G401.6 (cell line): ENCODE results near the gene RNASE13.

ENCODE experiments used
- FAIRE-seq: peaks from 2 replicates; lab custom pipeline; 2012; peaks lifted over from hg19 to GRCh38; lab: Jason Lieb, UNC

Gene RNASE13

GRCh38 chr14:21034707-21035106, at the start of gene RNASE13:
TSS of gene RNASE13 (minus strand) at chr14:21034807. CDS start at chr14:21034288, 519 bp downstream.
- no peak for FAIRE-seq

- no peak for FAIRE-seq
Observed at GRCh38 chr14:21084396-21084795, 49.8 kb upstream of the RNASE13 start.

DNA sequence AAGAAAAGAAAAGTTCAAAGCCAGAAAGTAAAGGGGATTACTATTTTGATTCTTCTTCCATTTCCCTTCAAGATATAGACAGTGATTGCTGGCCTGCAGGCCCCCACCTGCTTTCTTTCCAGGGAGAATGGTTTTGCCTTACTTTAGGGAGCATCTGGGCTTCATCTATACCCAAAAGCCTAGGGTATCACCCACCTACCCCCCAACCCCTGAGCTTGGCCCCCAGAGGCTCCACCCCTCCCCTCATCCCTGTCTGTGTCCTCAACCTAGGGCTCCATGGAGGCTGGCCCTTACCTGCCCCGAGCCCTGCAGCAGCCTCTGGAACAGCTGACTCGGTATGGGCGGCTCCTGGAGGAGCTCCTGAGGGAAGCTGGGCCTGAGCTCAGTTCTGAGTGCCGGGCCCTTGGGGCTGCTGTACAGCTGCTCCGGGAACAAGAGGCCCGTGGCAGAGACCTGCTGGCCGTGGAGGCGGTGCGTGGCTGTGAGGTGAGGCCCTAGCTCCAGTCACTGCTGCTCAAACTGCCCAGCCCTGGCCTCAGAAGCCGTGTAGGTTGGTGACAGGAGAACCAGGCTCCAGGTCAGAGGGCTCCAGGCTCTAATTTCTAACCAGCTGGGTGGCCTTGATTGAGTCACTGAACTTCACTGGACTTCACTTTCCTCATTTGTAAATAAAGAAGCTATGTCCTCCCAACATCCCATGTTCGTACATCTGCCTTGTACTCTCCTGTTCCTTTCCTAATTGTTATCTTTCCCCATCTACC, 49.1 kb upstream of the RNASE13 start:
- no peak for FAIRE-seq

GRCh38 chr14:21081521-21082142, 47.0 kb upstream of the RNASE13 start:
- no peak for FAIRE-seq

GRCh38 chr14:21078726-21079125, 44.1 kb upstream of the RNASE13 start:
- no peak for FAIRE-seq

GRCh38 chr14:21078287-21078686, 43.7 kb upstream of the RNASE13 start:
- FAIRE-seq: no peak

- FAIRE-seq: no peak
Observed at GRCh38 chr14:21077672-21078071, 43.1 kb upstream of the RNASE13 start.

- FAIRE-seq: no peak
Observed at GRCh38 chr14:21075719-21076437, 41.3 kb upstream of the RNASE13 start.

GRCh38 chr14:21074398-21075272, 40.0 kb upstream of the RNASE13 start:
- no peak for FAIRE-seq

- FAIRE-seq: no peak
Observed at GRCh38 chr14:21073921-21074320, 39.3 kb upstream of the RNASE13 start.

DNA sequence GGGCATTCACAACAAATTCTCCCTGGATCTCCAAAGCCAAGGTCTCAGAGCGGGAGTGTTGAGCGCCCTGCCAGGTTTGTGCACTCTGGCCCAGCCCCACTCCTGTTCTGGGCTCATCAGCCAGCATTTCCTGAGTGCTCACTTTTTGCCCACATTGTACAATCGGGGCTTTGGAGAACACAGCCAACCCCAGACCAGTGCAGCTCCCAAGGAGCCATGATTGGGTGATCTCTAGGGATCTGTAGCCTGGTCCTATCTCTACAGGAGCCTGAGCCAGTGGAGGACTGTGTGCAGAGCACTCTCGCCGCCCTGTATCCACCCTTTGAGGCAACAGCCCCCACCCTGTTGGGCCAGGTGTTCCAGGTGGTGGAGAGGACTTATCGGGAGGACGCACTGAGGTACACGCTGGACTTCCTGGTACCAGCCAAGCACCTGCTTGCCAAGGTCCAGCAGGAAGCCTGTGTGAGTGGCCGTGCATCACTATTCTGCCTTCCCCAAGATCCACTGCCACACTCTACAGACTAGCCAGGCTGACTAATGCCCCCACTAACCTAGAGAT, 38.3 kb upstream of the RNASE13 start:
- no peak for FAIRE-seq

DNA sequence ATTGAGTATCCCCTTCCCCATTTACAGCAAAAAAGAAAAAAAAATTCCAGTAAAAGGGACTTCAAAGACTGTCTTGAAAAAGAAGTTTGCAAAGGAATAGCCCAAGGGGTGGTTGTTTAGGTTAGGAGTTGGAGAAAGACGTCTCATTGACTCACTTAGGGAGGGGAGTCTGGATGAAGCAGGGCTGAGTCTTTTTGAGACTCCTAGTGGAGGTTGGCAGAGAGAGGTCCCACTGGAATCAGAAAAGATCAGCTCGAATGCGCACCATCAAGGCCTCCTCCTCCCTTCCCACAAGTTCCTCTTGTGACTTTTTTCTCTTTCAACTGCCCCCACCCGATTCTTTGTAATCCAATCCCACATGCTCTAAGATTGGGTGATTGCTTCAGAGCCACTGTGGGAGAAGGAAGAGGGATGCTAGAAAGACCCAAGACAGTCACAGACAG, 37.4 kb upstream of the RNASE13 start:
- FAIRE-seq: no peak

DNA sequence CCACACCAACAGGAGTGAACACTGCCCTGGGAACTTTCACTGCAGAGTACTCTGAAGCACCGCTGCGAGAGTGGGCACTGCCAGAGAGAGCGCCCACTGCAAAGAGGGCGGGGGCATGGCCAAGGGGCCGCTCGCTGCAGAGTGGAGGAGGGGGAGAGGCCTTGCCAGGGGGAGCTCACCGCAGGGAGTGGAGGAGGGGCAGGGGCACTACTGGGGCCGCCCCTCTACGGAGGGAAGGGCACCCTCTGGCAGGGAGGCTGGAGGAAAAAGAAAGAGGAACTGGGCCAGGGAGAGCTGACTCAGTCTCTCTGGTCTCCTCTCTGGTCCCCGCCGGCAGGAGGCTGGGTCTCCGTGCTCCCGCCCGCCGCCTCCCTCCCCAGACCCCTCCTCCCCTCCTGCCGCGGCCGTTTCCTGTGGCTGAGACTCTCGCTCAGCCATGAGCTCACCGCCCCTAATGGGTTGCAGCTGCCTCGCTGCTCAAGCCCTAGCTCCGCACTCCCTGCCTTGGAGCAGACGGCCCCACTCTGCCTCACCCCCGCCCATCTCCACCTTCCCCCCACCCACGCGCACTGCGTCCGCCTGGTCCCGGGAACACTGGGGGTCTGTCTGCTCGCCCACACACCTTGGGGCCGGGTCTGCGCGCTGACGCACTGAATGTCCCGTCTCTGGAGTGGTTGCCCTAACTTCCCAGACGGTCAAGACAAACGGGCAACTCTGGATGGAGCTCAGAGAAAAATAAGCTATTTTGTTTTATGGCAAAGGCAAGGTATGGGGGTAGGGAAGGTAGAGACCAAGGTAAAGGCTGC, 36.8 kb upstream of the RNASE13 start:
- no peak for FAIRE-seq

DNA sequence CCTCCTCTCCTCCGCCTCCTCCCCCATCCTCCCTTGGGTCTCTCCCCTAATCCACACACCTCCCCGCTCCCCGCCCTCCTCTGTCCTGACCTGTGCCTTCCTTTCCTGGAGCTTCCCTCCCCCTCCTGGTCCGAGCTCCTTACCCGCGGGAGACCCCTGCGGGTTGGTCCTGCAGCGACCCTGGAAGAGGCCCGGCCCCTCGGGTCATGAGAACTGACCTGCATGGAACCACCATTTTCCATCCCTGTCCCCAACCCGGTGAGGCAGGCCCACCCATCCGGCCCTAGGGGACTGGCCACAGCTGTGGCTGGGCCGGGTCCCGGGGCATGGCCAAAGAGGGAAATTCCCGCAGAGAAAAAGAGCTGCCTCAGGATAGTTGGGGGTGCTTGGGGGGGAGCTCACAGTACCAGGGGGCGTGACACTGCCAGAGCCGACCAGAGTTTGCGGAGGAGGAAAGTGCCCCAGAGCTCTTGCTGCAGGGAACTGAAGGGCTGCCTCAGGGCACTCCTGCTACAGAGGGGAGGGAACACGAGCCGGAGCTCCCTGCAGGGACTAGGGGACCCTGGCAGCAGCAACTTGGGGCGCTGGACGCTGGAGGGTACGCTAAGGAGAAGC, 36.1 kb upstream of the RNASE13 start:
- FAIRE-seq: no peak

GRCh38 chr14:21070083-21070609, 35.5 kb upstream of the RNASE13 start, which contains the start of gene ARHGEF40:
TSS of gene ARHGEF40 (plus strand) at chr14:21070304. CDS start at chr14:21070397, 93 bp downstream.
- no peak for FAIRE-seq

DNA sequence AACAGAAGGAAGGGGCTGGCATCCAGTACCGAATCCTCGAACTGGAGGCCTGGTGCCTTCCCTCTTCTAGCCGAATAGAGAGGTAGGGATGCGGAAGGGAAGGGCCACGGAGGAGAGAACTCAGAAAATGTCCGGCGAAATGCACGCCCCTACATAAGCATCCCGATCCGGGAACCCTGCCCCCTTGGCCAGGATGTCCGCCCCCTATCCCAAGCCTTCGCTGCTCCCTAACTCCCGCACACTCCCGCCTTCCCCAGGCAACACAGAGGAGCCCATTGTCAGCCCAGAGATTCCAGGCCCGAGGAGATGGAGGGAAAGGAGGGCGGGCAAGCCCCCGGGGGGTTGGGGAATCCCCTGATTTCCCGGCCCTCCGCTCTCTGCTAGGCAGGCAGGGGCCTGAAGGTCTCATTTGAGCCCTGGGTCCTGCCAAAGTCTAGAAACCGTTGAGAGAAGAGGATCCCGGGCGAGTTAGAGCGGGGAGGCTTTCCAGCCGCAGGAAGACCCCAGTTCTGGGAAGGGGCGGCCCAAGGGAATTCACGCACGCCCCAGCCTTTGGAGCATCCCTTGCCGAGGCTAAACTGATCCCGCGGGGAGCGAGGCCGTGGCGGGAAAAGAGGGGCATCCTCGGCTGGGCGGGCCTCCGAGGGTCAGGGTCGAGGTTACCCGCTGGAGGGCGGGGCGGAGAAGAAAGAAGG, 34.9 kb upstream of the RNASE13 start:
- no peak for FAIRE-seq

GRCh38 chr14:21068521-21069387, 34.1 kb upstream of the RNASE13 start:
- no peak for FAIRE-seq

- FAIRE-seq: peak; percentile 60
Observed at GRCh38 chr14:21066882-21067502, 32.4 kb upstream of the RNASE13 start.
